GM12878 (cell line): ENCODE data around the gene TINCR. TPM values are rescaled to one million over a fixed set of nuclear protein-coding genes. Genes with fewer than 3 reads are reported as not detected.

Experiments used
- ATAC-seq: fragments of 200-7000 bp; cut with Tn5 transposase; 3 replicates; pipeline ENCODE4 v1.9.1; 2020; ENCODE audit warnings: mild to moderate bottlenecking, moderate library complexity
- BruUV-seq: library from RNA; stranded (reverse); fragments of 400-500 nt; replicated peaks from 2 replicates; lab custom pipeline; 2021; lab: Mats Ljungman, UMichigan
- CTCF ChIA-PET: fragments of 300-600 bp; sonication (Branson Sonifier 250); formaldehyde crosslinking; extraction: SDS; loops from one replicate; lab custom pipeline; 2021; ENCODE audit warnings: inconsistent platforms; lab: Yijun Ruan, JAX
- POLR2A ChIA-PET: fragments of 350-600 bp; formaldehyde crosslinking; extraction: SDS; loops from one replicate; lab custom pipeline; 2021; ENCODE audit warnings: inconsistent platforms; lab: Charles Lee
- RAD21 ChIA-PET: fragments of 300-600 bp; sonication (Branson Sonifier 250); formaldehyde crosslinking; loops from one replicate; lab custom pipeline; 2023; ENCODE audit warnings: antibody characterized with exemption; ENCODE audit not compliant: unreplicated experiment; lab: Charles Lee
- SMC1A ChIA-PET: fragments of 300-600 bp; sonication (Branson Sonifier 250); formaldehyde crosslinking; loops from one replicate; lab custom pipeline; 2023; ENCODE audit not compliant: unreplicated experiment, uncharacterized antibody; lab: Charles Lee
- DNase-seq: peaks from one replicate; pipeline ENCODE4 v3.0.0-alpha.2; 2011; ENCODE audit warnings: low read depth, low spot score
- FAIRE-seq: peaks from 3 replicates; lab custom pipeline; 2011; peaks lifted over from hg19 to GRCh38; lab: Jason Lieb, UNC
- H2AFZ ChIP-seq: 2 replicates; pipeline ENCODE4 v1.6.0; 2011; ENCODE audit warnings: low read depth, low read length, control low read depth; ENCODE audit not compliant: control insufficient read depth
- H3K27ac ChIP-seq: 2 replicates; pipeline ENCODE4 v1.5.1; 2011; ENCODE audit warnings: control low read depth; ENCODE audit not compliant: control insufficient read depth, insufficient read depth
- H3K27me3 ChIP-seq, 2 experiments: replicated peaks in 1 of 2; 2 replicates each; pipeline versions ENCODE4 v1.6.0 to v1.6.1; 2011; ENCODE audit warnings: low read length in 1 of 2; ENCODE audit not compliant: control insufficient read depth in 2 of 2, insufficient read depth in 2 of 2
- H3K36me3 ChIP-seq, 2 experiments: 2 replicates each; pipeline ENCODE4 v1.5.1; 2011; ENCODE audit warnings: low read length in 1 of 2; ENCODE audit not compliant: control insufficient read depth in 2 of 2, insufficient read depth in 2 of 2
- H3K4me1 ChIP-seq: 2 replicates; pipeline ENCODE4 v1.6.1; 2011; ENCODE audit warnings: mild to moderate bottlenecking, low read length, moderate library complexity, mixed read lengths; ENCODE audit not compliant: control insufficient read depth, insufficient read depth
- H3K4me2 ChIP-seq: 2 replicates; pipeline ENCODE4 v1.6.0; 2011; ENCODE audit warnings: control low read depth; ENCODE audit not compliant: control insufficient read depth, insufficient read depth
- H3K4me3 ChIP-seq: fragments of 200-600 bp; sonication (generic); 2 replicates; pipeline ENCODE4 v1.5.1; 2016
- H3K79me2 ChIP-seq: 2 replicates; pipeline ENCODE4 v1.6.0; 2011; ENCODE audit warnings: low read length; ENCODE audit not compliant: control insufficient read depth, insufficient read depth
- H3K9ac ChIP-seq: 2 replicates; pipeline ENCODE4 v1.8.0; 2011; ENCODE audit warnings: low read length, control low read depth, mixed read lengths; ENCODE audit not compliant: control insufficient read depth, insufficient read depth
- H3K9me3 ChIP-seq: replicated peaks from 3 replicates; pipeline ENCODE4 v1.5.1; 2011; ENCODE audit warnings: mild to moderate bottlenecking, low read length; ENCODE audit not compliant: control insufficient read depth, insufficient read depth
- H4K20me1 ChIP-seq: 2 replicates; pipeline ENCODE4 v1.6.0; 2011; ENCODE audit not compliant: control insufficient read depth, insufficient read depth
- CBX5 ChIP-seq: sonication (generic); IDR thresholded peaks from 2 replicates; pipeline ENCODE4 v1.6.1; 2016; ENCODE audit warnings: low read depth, moderate library complexity, mild to moderate bottlenecking, inconsistent platforms
- ETV6 ChIP-seq, 2 experiments: fragments of 450-650 bp in 1 of 2; IDR thresholded peaks in 1 of 2; conservative IDR thresholded peaks in 1 of 2; 2 replicates each; pipeline ENCODE4 v1.6.1; 2014; ENCODE audit warnings: antibody characterized with exemption in 1 of 2, borderline replicate concordance in 1 of 2, low read depth in 1 of 2, mild to moderate bottlenecking in 1 of 2, moderate library complexity in 1 of 2
- EZH2 ChIP-seq: IDR thresholded peaks from 2 replicates; pipeline ENCODE4 v1.6.1; 2012; ENCODE audit warnings: low read depth, mild to moderate bottlenecking, control low read depth, inconsistent platforms, low read length, borderline replicate concordance; ENCODE audit not compliant: control insufficient read depth
- MTA2 ChIP-seq: fragments of 450-650 bp; IDR thresholded peaks from 2 replicates; pipeline ENCODE4 v1.6.1; 2016; ENCODE audit warnings: low read depth, mild to moderate bottlenecking, moderate library complexity
- MYB ChIP-seq: fragments of 150-350 bp; IDR thresholded peaks from 2 replicates; pipeline ENCODE4 v1.6.1; 2014; ENCODE audit warnings: mild to moderate bottlenecking, low read depth, low read length, borderline replicate concordance
- WGBS: methylation state at CpG from one replicate; pipeline ENCODE4 v1.1.6; 2016; ENCODE audit warnings: low lambda C conversion rate; ENCODE audit not compliant: insufficient replicate concordance, insufficient coverage; ENCODE audit errors: missing lambda C conversion rate; 5-methylcytosine and 5-hydroxymethylcytosine counted together
- in situ Hi-C: fragments of 300-500 bp; cut with MboI; formaldehyde crosslinking; loops from 9 replicates; pipeline ENCODE4 v1.14.3; 2018; ENCODE audit warnings: mixed read lengths
- intact Hi-C: fragments of 100-400 bp; cut with micrococcal nuclease; formaldehyde crosslinking; loops from one replicate; pipeline ENCODE4 v1.14.2; 2022; ENCODE audit not compliant: unreplicated experiment
- polyA plus RNA-seq, 11 experiments: library from polyadenylated mRNA; depleted of rRNA in 4 of 11; unstranded in 6 of 11; stranded (reverse) in 5 of 11; fragments of >200 nt; fragmentation: Nextera tagmentation in 4 of 11; fragmentation: Illumina TruSeq in 1 of 11; extraction: Ambion mirVana in 4 of 11; extraction: Trizol in 1 of 11; gene quantifications; 1 replicate in 1 of 11; 2 replicates in 10 of 11; pipeline versions ENCODE4 v1.2.1 to v1.2.3, GENCODE V29; 2011 to 2016; ENCODE audit warnings: inconsistent platforms in 2 of 11, missing spikeins in 2 of 11, low read depth in 1 of 11
- total RNA-seq, 4 experiments: library from RNA; depleted of rRNA in 3 of 4; stranded (reverse); fragments of >200 nt in 3 of 4; fragmentation: Illumina TruSeq in 1 of 4; extraction: Trizol in 1 of 4; gene quantifications; 2 replicates each; pipeline versions ENCODE4 v1.2.1 to v1.2.3, GENCODE V29; 2013 to 2021
- TF ChIP-seq, protein P1 (sequence below), 3 experiments: IDR thresholded peaks in 2 of 3; conservative IDR thresholded peaks in 1 of 3; 2 replicates each; pipeline ENCODE4 v1.5.1; 2011; ENCODE audit warnings: low read depth in 3 of 3, low read length in 3 of 3, mild to moderate bottlenecking in 3 of 3, control low read depth in 2 of 3, moderate library complexity in 2 of 3, inconsistent platforms in 1 of 3, mixed read lengths in 1 of 3; ENCODE audit not compliant: control insufficient read depth in 2 of 3, insufficient read depth in 1 of 3; ENCODE audit errors: extremely low read depth in 1 of 3
- TF ChIP-seq, protein P2 (sequence below): fragments of 450-650 bp; IDR thresholded peaks from 2 replicates; pipeline ENCODE4 v1.6.1; 2014; ENCODE audit warnings: mild to moderate bottlenecking

Gene TINCR
- total and polyA plus RNA-seq, 10 of the 15 experiments (the other 5 are each of a cell fraction or from before 2014, with no cell fraction given): 0.02 to 0.36 (median 0.06) TPM; not detected in 3

DNA sequence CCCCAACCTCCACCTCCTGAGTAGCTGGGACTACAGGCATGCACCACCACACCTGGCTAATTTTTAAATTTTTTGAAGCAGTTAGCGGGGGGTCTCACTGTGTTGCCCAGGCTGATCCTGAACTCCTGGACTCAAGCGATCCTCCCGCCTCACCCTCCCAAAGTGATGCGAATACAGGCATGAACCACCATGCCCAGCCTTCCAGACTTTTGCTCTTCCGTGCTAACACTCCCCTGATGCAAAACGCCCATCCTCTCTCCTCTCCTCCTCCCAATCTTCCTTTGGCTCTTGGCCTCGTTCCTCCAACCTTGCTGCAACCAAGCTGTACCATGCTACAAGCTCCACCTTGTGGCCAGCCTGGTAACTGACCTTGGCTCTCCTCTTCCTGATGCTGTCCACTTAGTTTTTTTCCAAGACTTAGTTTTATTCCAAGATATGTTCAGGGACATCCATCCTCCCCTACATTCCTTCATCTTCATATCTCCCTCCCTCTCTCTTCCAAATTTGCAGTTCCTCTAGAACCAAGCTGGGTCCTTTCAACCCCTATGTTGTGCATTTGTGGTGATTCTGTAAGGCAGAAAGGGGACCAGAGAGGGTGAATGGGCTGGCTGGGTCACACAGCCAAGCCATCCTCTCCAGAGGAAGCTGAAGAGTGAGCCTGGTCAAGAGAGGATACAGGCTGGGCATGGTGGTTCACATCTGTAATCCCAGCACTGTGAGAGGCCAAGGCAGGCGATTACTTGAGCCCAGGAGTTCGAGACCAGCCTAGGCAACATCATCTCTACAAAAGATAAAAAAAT lies 32.8 kb downstream of the TINCR start:
- DNase-seq (no peak), ATAC-seq (no peak), FAIRE-seq (no peak)
- WGBS: 42% methylated on average over 9 of the region's 9 CpGs
- no peak overlapping the region for H3K27ac ChIP-seq
- no peaks in the 10 kb centered on the region for H3K36me3 ChIP-seq
- SMC1A ChIA-PET: interaction anchor here (0.8 kb wide), 1 partner anchor 15 kb away, joined by 3 read pairs; no protein-coding TSS in a partner anchor
- CTCF ChIA-PET: interaction anchor here (0.5 to 0.7 kb wide), 2 partner anchors 8 to 392 kb away, joined by 3 read pairs; no protein-coding TSS in a partner anchor
- H3K4me1 ChIP-seq: no peaks in the 10 kb centered on the region
- peaks cover 3% of the 10 kb centered on the region for H3K9me3 ChIP-seq
- RAD21 ChIA-PET: no interaction called here
- H4K20me1 ChIP-seq: no peaks in the 10 kb centered on the region
- BruUV-seq: no TSS peak
- intact Hi-C loops (no loop called here), in situ Hi-C loops (no loop called here)
- H2AFZ ChIP-seq: no peak overlapping the region
- POLR2A ChIA-PET: no interaction called here
- no peak overlapping the region for H3K4me3 ChIP-seq
- H3K27me3 ChIP-seq: no peaks in the 10 kb centered on the region
- TF ChIP-seq, protein P1, sequence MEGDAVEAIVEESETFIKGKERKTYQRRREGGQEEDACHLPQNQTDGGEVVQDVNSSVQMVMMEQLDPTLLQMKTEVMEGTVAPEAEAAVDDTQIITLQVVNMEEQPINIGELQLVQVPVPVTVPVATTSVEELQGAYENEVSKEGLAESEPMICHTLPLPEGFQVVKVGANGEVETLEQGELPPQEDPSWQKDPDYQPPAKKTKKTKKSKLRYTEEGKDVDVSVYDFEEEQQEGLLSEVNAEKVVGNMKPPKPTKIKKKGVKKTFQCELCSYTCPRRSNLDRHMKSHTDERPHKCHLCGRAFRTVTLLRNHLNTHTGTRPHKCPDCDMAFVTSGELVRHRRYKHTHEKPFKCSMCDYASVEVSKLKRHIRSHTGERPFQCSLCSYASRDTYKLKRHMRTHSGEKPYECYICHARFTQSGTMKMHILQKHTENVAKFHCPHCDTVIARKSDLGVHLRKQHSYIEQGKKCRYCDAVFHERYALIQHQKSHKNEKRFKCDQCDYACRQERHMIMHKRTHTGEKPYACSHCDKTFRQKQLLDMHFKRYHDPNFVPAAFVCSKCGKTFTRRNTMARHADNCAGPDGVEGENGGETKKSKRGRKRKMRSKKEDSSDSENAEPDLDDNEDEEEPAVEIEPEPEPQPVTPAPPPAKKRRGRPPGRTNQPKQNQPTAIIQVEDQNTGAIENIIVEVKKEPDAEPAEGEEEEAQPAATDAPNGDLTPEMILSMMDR (IDR thresholded peaks at IDR 0.05 in 2 of 3, conservative IDR thresholded peaks at IDR 0.05 in 1 of 3; ENCODE audit: control insufficient read depth in 2 of 3, extremely low read depth in 1 of 3, insufficient read depth in 1 of 3, low read depth in 3 of 3, low read length in 3 of 3): peak; percentile 8 to 41 (median 20); a peak in 2 of 6 replicates
- TF ChIP-seq, protein P2, sequence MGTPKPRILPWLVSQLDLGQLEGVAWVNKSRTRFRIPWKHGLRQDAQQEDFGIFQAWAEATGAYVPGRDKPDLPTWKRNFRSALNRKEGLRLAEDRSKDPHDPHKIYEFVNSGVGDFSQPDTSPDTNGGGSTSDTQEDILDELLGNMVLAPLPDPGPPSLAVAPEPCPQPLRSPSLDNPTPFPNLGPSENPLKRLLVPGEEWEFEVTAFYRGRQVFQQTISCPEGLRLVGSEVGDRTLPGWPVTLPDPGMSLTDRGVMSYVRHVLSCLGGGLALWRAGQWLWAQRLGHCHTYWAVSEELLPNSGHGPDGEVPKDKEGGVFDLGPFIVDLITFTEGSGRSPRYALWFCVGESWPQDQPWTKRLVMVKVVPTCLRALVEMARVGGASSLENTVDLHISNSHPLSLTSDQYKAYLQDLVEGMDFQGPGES: no peak
- TF ChIP-seq EZH2: no peak
- TF ChIP-seq MYB: no peak
- TF ChIP-seq CBX5: peak; percentile 95; the same call in 1 of the 2 replicates
- no peak for TF ChIP-seq ETV6 (conservative IDR thresholded peaks at IDR 0.05 in 1 of 2, IDR thresholded peaks at IDR 0.05 in 1 of 2; ENCODE audit: borderline replicate concordance in 1 of 2, low read depth in 1 of 2)
- TF ChIP-seq MTA2: no peak
- no peak overlapping the region for H3K4me2 ChIP-seq
- no peak overlapping the region for H3K9ac ChIP-seq
- no peaks in the 10 kb centered on the region for H3K79me2 ChIP-seq
